IPS-NIHi7 (cell line): Measurements from ENCODE around the gene AMN.
"Not testable (repeated sequence)": the region's sequence is repeated elsewhere in the genome, so short reads cannot be mapped to it uniquely, and the experiment has no call there.

ENCODE experiments used
- DNase-seq: peaks from one replicate; pipeline ENCODE4 v3.0.0; 2012; ENCODE audit warnings: mixed read lengths; ENCODE audit errors: extremely low spot score

The AMN gene

DNA sequence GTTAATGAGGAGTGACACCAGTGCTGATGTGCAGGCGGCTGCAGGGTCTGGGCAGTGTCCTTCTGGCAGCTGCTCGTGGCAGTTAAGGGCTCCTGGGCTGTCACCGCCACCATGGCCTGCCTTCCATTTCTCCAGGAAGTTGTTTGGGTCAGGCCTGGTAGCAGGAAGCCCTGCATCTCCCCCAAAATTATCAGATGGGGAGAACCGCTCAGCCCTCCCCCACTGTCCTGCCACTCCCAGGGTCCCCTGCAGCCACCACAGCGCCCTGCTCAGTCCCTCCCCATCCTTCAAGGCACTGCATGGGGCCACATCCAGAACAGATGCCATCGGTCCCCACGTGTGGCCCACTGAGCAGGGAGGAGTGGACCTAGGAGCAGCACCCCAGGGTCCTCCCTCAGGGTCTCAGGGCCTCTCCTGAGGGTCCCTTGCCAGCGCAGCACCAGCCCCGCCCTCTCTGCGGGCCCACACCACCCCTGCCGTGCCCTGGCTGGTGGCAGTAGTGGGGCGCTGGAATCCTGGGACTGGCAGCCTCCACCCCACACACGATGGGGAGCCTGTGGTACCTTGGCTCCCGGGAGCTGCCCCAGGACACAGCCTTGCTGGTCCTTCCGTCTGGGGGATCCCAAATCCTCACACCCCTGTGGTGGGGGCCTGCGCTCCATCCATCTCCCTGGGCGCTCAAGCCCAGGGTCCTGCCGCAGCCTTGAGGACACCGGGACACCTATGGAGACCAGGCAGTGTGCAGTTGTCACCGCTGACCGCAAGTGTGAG lies 10.3 kb upstream of the AMN start:
- DNase-seq, result no peak

- DNase-seq, result no peak
These were observed 8.9 kb upstream of the AMN start for GRCh38 chr14:102913341-102914211.

- no peak for DNase-seq
These were observed 7.8 kb upstream of the AMN start for GRCh38 chr14:102914474-102915291.

- no peak for DNase-seq
These were observed 7.0 kb upstream of the AMN start for GRCh38 chr14:102915292-102916110.

- DNase-seq, result no peak
These were observed 6.0 kb upstream of the AMN start for GRCh38 chr14:102916347-102917055.

- no peak for DNase-seq
These were observed 5.4 kb upstream of the AMN start for GRCh38 chr14:102917056-102917385.

DNA sequence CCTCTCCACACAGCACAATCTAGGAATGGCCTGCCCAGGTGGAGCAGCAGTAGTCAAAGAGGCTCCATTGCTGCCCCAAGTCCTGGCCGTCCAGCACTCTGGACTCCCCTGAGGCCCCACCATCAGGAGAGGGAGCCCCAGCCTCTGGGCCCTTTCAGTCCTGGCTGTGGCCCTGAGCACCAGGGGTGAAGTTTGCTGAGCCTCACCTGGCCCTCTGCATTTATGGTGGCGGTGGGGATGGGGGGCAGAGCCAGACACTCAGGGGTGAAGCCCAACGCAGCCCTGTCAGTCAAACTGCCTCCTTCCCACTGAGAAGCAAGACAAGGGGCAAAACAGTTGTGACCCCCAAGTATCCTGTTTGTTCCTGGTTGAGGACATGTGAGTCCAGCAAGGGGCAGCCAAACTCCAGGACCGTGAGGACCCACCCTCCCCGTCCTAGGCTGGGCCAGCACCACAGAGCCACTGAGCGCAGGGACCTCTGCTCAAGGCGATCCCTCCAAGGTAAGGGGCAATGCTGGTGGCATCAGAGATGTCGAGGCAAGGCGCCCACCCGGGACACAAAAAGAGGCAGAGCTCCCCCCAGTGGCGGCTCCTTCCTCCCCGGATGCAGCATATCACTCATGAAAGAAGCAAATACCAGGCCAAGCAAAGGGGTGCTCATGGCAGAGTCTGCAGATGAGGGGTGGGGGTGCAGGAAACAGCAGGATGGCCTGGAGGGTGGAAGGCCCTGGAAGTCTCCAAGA lies 4.8 kb upstream of the AMN start:
- peak; percentile 94 for DNase-seq

DNA sequence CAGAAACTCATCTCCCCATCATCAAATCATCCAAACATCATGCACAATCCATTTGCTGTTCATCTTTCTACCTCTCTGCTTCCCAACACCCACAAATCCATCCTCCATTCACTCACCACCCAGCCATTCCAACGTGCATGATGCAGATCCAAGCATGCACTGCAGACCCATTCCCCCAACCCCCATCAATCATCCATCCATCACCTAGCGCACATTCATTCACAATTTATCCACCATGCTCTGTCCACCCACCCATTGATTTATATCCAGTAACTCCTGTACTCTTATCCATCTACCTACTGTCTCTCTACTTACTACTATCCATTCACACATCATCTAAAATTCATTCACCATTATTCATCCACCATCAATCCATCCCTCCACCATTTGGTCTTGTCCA lies 4.0 kb upstream of the AMN start:
- DNase-seq, result no peak

DNA sequence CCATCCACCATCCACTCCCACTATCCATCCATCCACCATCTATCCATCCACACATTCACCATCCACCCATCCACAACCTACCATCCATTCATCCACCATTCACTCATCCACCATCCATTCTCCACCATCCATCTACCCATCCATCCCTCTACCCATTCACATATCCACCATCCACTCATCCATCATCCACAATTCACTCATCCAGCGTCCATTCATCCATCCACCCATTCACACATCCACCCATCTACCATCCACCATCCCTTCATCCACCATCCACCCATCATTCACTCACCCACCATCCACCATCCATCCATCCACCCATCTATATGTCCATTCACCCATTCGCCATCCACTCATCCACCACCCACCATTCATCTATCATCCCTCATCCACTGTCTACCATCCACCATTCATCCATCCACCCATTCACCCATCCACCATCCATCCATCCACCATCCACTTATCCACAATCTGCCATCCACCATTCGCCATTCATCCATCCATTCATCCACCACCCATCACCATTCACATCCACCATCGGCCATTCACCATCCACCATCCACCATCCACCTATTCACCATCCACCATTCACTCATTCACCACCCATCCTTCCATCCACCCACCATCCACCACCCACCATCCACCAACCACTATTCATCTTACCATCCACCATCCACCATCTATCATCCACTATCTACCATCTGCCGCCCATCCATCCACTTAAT lies 2.0 kb upstream of the AMN start:
- DNase-seq, result no peak

GRCh38 chr14:102920998-102921304 lies 1.5 kb upstream of the AMN start:
- DNase-seq, result no peak

DNA sequence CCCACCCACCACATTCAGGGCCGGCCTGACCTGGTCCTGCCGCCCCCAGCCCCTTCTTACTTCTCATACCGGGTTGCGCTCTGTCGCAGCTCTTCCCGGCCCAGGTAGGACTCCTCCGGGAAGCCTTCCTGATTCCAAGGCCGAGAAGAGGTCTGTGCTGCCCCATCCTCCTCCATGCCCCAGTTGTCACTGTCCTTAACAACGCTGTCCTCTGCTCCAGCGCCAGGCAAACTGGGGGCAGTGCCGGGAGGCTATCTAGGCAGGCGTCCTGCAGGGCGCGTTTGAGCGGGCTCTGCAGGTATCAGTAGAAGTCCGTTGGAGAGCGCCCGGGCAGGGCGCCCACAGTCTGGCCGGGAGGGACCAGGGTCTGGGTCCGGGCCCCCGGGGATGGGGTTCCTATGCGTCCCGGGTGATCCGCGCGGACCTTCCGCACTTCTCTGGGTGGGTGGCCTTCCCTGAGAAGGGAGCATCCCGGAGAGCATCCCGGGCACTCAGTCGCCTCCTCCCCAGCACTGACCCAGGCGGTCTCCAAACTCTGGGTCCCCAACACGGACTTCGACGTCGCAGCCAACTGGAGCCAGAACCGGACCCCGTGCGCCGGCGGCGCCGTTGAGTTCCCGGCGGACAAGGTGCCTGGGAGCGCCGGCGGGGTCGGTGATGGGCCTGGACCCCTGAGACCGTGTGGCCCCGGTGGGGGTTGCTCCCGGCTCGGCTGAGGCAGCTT lies 900 bp downstream of the AMN start:
- DNase-seq, result no peak

GRCh38 chr14:102923925-102924486 lies 1.5 kb downstream of the AMN start:
- no peak for DNase-seq

- DNase-seq, result no peak
These were observed 2.4 kb downstream of the AMN start for GRCh38 chr14:102924632-102925588.

GRCh38 chr14:102925646-102926045 lies 3.2 kb downstream of the AMN start:
- no peak for DNase-seq

DNA sequence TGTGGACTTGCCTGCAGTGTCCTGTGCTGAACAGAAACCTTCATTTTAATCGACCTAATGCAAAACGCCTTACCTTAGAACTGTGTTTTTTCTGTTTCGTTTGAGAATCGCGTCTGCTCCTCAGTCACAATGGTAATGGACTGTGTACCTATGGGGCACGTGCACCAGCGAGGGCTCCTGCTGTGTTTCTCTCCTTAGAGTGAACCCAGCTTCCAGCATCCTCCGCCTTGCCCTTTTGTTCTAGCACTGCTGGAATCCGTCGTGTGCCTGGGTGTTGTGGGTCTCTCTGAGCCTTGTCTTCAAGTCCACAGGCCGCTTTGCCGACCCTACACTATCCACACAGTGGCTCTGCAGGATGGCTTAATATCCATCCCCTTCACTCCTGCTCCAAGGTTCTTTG lies 3.6 kb downstream of the AMN start:
- DNase-seq, result no peak

DNA sequence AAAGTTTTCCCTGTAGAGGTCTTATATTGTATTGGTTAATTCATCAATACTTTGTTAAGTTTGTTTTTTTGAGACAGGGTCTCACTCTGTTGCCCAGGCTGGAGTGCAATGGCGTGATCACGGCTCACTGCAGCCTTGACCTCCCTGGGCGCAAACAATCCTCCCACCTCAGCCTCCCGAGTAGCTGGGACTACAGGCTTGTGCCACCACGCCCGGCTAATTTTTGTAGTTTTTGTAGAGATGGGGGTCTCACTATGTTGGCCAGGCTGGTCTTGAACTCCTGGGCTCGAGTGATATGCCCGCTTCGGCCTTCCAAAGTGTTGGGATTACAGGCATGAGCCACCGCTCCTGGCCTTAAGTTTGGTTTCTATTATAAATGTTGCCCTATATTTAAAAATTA lies 4.4 kb downstream of the AMN start:
- DNase-seq, result not testable (repeated sequence)

DNA sequence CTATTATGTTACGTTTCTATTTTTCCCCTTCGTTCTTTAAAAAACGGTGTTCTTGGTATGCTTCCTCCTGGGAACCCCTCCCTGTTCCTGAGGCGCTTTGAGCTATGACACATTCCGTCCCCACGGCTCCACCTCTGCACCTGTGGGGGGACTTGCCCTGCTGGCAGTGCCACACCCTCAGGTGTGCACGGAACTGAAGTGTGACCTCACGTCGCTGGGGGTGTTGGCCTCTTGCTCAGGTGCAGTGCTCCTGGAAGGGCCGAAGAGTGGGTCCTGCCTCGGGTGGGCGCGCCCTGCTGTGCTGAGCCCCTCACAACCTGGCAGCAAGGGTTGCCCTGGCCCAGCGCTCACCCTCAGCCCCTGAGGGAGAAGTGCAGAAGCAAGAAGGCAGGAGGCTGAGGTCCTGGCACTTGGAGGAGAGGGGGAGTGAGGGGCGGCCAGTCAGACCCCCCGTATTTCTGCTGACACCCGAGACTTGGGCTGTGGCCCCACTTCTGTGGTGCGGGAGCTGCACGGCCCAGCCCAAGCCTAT lies 4.9 kb downstream of the AMN start:
- no peak for DNase-seq
